Measurements from ENCODE around the gene TMEM126A. TPM values are rescaled to one million over a fixed set of nuclear protein-coding genes. Genes with fewer than 3 reads are reported as not detected.

The TMEM126A gene
- total RNA-seq, 5 donors from 2014 or later (not counting 1 experiment from before 2014, with no cell fraction given) = 17.3 to 20.9 (median 19.0) TPM

Other genes with a start within 250 kb of the TMEM126A start
- 1 to 10 TPM; 2.3 to 4.1 (median 2.9) TPM for gene DLG2, start 20.6 kb upstream of the TMEM126A start, total RNA-seq
- 10 to 100 TPM; 25.2 to 40.6 (median 34.4) TPM for gene TMEM126B, start 19.4 kb upstream of the TMEM126A start, total RNA-seq
- 10 to 100 TPM; 58.8 to 93.6 (median 86.5) TPM for gene CREBZF, start 17.2 kb downstream of the TMEM126A start, total RNA-seq
- gene CCDC89, start 38.2 kb downstream of the TMEM126A start, total RNA-seq = 1 to 10 TPM in 1 of 5 donors, under 1 TPM in 4; 0.50 to 1.1 (median 0.53) TPM
- 10 to 100 TPM; 19.8 to 85.4 (median 31.3) TPM for gene SYTL2, start 163.2 kb downstream of the TMEM126A start, total RNA-seq
- gene CCDC83, start 207.4 kb downstream of the TMEM126A start, total RNA-seq = under 1 TPM in 1 of 5 donors, not detected in 4; 0.10 TPM

All from T-cell (primary cell).